ENCODE results near the gene ZSWIM7.

ZSWIM7 gene

GRCh38 chr17:15928286-15928785, 71.2 kb downstream of the ZSWIM7 start:
- DNase-seq, result no peak

Measured in NCI-H774 (cell line).